ENCODE measurements around the gene PBX1. TPM values are rescaled to one million over a fixed set of nuclear protein-coding genes. Genes with fewer than 3 reads are reported as not detected.

The PBX1 gene
- total and polyA plus RNA-seq, 8 donors = 17.3 to 113 (median 91.9) TPM

DNA sequence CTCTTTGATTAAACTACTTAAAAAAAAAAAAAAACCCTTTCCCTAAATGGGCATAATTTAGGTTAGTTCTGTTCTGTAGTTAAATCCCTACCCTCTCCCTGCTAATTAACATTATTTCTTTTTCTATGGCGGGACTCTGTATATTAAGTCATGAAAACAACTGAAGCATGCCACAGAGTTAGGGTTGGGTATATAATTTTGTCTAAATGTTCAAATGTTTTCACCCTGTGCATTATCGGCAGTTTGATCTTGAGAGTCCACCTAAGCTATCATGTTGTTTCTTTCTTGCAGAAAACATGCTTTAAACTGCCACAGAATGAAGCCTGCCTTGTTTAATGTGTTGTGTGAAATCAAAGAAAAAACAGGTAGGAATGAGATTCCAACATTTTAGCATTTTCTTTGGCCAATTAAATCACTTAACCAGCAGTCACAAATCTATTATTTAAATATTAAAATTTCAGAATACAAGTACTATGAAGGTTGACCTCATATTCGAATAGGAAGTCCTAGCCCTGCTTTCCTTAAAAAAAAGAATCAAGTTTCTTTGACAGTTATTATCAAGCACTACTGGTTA lies 4.0 kb downstream of the PBX1 start:
- FAIRE-seq = no peak
- 3 to 8% methylated on average over 3 of the region's 3 CpGs for WGBS, 2 donors
- Histone ChIP-seq H3K4me1 (peaks cover 3 to 31% (median 26%) of the 10 kb centered on the region in 3 donors), H3K9me3 (no peaks in the 10 kb centered on the region), H3K36me3 (no peaks in the 10 kb centered on the region), H3K27me3 (no peaks in the 10 kb centered on the region), H3K4me3 (peak overlapping the region; percentile 5 to 69 (median 40)), H3K27ac (peak overlapping the region in 2 of 4 donors; percentile 88)
- no peak for ATAC-seq
- TF ChIP-seq, protein P1, sequence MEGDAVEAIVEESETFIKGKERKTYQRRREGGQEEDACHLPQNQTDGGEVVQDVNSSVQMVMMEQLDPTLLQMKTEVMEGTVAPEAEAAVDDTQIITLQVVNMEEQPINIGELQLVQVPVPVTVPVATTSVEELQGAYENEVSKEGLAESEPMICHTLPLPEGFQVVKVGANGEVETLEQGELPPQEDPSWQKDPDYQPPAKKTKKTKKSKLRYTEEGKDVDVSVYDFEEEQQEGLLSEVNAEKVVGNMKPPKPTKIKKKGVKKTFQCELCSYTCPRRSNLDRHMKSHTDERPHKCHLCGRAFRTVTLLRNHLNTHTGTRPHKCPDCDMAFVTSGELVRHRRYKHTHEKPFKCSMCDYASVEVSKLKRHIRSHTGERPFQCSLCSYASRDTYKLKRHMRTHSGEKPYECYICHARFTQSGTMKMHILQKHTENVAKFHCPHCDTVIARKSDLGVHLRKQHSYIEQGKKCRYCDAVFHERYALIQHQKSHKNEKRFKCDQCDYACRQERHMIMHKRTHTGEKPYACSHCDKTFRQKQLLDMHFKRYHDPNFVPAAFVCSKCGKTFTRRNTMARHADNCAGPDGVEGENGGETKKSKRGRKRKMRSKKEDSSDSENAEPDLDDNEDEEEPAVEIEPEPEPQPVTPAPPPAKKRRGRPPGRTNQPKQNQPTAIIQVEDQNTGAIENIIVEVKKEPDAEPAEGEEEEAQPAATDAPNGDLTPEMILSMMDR (IDR thresholded peaks at IDR 0.05) = no peak
- DNase-seq = no peak
- intact Hi-C loops (cut with DNase I) = no loop called here

DNA sequence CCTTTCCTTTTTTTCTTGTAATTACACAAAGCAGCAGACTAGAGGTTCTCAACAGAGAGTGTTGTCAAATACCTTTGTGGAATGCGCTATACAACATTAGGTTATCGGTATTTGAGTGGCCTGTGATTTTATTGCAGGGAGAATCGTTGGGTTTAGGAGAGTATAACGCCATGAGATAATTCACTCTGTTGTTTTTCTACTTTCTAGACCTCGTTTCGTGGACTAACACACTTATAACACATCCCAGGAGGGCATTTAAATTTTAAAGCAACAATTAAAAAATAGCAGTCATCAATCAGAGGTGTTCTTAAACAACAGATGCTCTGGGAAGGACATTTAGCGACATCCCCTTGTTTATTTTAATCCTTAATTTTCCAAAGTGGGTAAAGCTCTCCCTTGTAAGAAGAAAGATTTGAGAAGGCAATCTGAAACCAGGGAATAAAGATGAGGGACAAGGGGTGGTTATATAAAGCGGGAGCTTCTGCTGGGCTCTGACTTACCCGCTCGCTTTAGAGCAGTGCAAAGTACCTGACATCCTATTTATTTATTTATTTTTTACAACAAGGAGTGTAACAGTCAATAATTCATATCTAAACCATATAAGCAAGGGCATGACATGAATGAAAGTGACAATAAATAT lies 4.9 kb downstream of the PBX1 start:
- H3K27ac ChIP-seq = peak overlapping the region in 2 of 4 donors; percentile 88
- FAIRE-seq (no peak), ATAC-seq (no peak), DNase-seq (no peak)
- H3K4me1 ChIP-seq = peaks cover 0 to 32% (median 22%) of the 10 kb centered on the region in 3 donors
- H3K36me3 ChIP-seq = no peaks in the 10 kb centered on the region
- intact Hi-C loops (cut with DNase I) = no loop called here
- TF ChIP-seq, protein P1 (IDR thresholded peaks at IDR 0.05) = no peak
- no peaks in the 10 kb centered on the region for H3K9me3 ChIP-seq
- 18 to 23% methylated on average over 10 of the region's 10 CpGs for WGBS, 2 donors
- H3K4me3 ChIP-seq = peak overlapping the region; percentile 5 to 69 (median 40)
- no peaks in the 10 kb centered on the region for H3K27me3 ChIP-seq

DNA sequence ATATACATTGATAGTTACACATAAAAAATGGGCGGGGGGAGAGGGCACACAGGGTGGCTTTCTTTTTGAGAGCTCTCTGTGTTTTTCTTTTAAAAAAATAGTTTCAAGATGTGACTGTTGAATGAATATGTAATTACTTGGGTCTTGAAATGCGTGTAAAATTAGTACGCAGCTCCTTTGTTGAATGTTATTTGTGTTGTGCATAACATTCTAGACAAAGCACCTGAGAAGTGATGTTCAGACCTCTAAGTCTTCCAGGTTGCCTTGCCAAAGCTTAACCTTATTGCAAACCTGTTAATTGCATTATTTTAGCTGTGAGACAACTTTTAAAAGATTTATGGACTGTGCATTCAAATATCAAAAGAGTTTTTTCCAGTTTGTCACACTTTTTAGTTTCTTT lies 5.4 kb downstream of the PBX1 start:
- H3K4me1 ChIP-seq = peaks cover 0 to 32% (median 22%) of the 10 kb centered on the region in 3 donors
- WGBS, 2 donors = 26 to 43% methylated on average over 3 of the region's 3 CpGs

DNA sequence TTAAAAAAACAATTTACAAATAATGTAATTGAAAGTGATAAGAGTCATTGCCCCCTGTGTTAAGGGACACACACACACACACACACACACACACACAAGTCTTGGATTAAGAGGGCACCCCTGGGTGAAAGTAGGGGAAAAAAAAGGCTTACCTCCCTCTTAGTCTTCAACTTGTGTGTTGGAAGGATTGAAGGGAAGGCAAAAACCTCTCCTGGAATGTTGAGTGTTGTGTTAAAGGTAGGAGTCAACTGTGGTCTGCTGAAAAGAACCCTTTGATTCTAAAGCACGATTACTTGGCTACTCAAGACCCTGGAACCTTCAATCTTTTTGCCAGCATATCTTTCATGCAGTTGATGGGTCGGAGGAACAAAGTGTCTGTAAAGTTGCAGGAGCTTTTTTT lies 6.4 kb downstream of the PBX1 start:
- H3K4me1 ChIP-seq = peaks cover 0 to 32% (median 22%) of the 10 kb centered on the region in 3 donors
- peak overlapping the region in 1 of 4 donors; percentile 1 for H3K27ac ChIP-seq
- 17 to 18% methylated on average over 2 of the region's 2 CpGs for WGBS, 2 donors
- no peaks in the 10 kb centered on the region for H3K27me3 ChIP-seq
- TF ChIP-seq, protein P1 (IDR thresholded peaks at IDR 0.05) = no peak
- H3K4me3 ChIP-seq = peak overlapping the region in 1 of 4 donors; percentile 69
- H3K36me3 ChIP-seq = no peaks in the 10 kb centered on the region
- ATAC-seq (peak in 1 of 4 donors; percentile 3), DNase-seq (no peak), FAIRE-seq (no peak)
- intact Hi-C loops (cut with DNase I) = no loop called here
- H3K9me3 ChIP-seq = no peaks in the 10 kb centered on the region

More for the DNA sequence above, 5.4 kb downstream of the PBX1 start:
- peak overlapping the region in 2 of 4 donors; percentile 66 to 69 for H3K4me3 ChIP-seq
- DNase-seq = no peak
- no peak for FAIRE-seq
- H3K27ac ChIP-seq = peak overlapping the region in 2 of 4 donors; percentile 88
- no peaks in the 10 kb centered on the region for H3K36me3 ChIP-seq
- TF ChIP-seq, protein P1 (IDR thresholded peaks at IDR 0.05) = no peak
- intact Hi-C loops (cut with DNase I) = no loop called here
- H3K27me3 ChIP-seq = no peaks in the 10 kb centered on the region
- H3K9me3 ChIP-seq = no peaks in the 10 kb centered on the region
- ATAC-seq = no peak

DNA sequence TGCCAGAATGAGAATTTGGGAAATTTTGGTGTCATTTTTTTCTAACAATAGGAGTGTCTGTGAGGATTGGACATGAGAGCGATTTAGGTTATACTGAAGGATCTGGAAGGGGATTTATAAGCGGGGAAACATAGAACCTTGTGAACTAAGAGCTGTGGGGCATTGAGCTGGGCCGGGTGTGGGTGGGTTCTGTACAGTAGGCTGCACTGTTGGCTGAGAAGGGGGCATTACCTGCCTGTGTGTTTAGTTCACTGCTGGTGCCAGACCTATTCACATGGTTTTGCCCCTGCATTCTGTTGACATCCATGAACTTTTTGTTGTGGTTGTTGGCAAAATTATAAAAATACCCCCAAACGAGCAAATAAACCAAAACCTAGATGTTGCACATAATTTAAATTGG lies 8.8 kb downstream of the PBX1 start:
- Histone ChIP-seq H3K4me1 (peaks cover 3 to 41% (median 29%) of the 10 kb centered on the region in 3 donors), H3K27me3 (no peaks in the 10 kb centered on the region), H3K27ac (no peak overlapping the region), H3K9me3 (no peaks in the 10 kb centered on the region), H3K4me3 (no peak overlapping the region), H3K36me3 (peaks cover 0 to 3% (median 0%) of the 10 kb centered on the region in 3 donors)
- WGBS, 2 donors = 91 to 95% methylated on average over 4 of the region's 4 CpGs
- intact Hi-C loops (cut with DNase I) = no loop called here
- DNase-seq (no peak), ATAC-seq (no peak), FAIRE-seq (no peak)
- TF ChIP-seq, protein P1 (IDR thresholded peaks at IDR 0.05) = no peak
